HG03108 (cell line): ENCODE results near the gene EGR4.
"Not testable (repeated sequence)": the region's sequence is repeated elsewhere in the genome, so short reads cannot be mapped to it uniquely, and the experiment has no call there.

Source experiments
- ATAC-seq: cut with Tn5 transposase; IDR thresholded peaks from one replicate; pipeline ENCODE4 v1.9.1; 2021; ENCODE audit warnings: moderate library complexity; ENCODE audit not compliant: unreplicated experiment

The EGR4 gene

DNA sequence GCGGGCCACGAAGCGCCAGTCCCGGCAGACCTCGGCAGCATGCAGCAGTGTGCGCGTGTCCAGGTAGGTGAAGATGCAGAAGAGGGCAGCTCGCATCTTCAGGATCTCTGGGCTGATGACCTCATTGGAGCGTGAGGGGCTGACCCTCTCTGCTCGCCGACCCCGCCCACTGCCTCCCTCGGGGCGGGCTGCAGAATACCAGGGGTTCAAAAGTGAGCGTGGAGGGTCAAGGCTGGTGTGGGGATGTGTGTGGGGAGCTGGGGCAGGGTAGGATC lies 29.1 kb downstream of the EGR4 start:
- ATAC-seq: no peak

DNA sequence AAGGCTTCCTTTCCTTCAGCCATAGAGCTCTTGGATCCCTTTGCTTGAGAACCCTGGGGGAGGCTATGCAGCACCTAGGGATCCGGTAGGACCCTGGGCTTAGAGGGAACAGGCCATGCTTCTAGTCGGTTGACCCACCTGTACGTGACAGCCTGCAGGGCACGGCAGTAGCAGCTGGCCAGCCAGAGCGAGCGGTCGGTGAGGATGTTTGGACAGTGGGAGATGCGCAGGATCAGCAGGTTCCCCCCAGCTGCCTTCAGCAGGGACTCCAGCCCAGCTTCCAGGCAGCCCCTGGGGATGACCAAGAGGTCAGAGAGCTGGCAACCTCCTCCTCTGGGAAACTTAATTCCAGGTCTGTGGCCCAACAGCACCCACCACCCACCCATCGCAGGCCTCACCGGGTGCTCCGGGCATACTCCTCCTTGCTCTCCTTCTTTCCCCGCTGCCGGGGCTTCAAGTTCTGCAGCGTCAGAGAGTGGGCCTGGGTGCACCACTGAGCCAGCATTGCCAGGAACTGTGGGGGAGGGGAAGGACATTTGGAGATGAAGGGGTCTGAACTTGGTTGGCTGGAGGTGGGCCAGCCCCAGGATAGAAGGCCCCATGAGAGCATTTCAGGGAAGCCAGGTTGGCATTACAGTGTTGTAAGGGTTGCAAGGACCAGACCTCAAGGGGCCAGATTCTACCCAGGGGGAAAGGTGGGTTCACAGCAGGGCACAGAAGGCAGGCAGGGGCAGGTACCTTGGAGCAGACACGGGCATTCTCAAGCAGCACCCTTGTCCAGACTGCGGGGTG lies 29.6 kb downstream of the EGR4 start:
- no peak for ATAC-seq

DNA sequence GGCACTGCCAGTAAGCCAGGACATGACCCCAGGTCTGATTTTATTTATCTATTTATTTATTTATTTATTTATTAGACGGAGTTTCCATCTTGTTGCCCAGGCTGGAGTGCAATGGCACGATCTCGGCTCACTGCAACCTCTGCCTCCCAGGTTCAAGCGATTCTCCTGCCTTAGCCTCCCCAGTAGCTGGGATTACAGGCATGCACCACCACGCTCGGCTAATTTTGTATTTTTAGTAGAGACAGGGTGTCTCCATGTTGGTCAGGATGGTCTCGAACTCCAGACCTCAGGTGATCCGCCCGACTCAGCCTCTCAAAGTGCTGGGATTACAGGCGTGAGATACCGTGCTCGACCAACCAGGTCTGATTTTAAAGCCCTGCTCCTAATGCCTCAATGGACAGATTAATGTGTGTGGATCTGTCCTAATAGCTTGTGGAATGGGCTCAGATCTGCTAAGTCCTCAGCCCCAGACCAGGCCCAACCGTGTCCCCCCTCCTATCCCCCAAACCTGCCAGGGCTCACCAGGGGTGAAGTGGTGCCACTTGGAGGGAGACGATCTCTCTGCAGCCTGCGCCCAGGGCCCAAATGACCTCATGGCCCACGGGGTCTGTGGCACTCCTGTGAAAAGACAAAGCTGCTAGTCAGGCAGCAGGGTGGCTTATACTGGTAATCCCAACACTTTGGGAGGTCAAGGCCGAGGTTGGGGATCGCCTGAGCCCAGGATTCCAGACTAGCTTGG lies 30.5 kb downstream of the EGR4 start:
- not testable (repeated sequence) for ATAC-seq

DNA sequence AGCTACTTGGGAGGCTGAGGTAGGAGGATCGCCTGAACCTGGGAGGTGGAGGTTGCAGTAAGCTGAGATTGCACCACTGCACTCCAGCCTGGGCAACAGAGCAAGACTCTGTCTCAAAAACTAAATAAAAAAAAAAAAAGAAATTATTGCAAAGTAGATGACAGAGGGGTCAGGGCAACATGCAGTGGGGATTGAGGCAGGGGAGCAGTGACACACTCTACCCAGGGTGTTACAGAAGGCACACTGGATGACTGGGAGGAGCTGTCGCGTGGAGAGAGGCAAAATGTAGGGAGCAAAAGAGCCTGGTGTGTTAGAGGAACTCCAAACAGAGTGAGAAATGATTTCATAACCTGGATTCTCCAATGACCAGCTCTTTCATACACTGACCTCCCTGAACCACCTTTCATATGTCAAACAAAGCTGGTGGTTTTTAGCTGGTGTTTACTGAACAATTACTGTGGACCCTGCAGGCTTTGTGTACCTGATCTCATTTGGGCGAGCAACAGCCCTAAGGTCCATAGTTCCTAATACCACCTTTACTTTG lies 31.2 kb downstream of the EGR4 start:
- ATAC-seq: no peak

DNA sequence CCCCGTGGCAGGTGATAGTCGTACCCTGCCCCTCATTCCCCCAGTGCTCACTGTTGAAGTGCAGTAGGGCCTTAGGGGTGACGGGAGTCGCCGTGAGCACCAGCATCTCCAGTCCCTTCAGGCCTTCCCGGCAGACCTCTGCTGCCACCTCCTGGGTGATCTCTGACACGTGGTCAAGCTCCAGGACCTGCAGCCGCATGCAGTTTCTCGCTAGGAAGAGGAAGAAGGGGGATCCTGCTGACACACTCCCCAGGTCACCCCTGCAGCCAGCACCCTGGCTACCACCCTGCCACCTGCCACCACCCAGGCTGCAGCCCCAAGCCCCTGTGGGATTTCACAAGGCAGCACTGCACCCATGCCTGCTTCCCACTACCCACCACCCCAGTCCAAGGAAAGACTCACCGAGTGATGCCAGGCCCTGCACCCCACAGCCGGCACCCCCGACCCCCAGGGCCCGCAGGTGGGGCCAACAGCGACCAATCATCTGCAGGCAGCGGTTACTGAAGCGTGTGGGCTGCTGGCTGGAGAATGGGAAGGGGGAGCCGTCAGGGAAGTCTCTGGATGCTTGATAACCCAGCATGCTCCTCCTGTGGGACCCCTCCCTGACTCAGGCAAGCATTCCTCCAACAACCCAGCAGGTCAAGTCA lies 32.9 kb downstream of the EGR4 start:
- no peak for ATAC-seq

DNA sequence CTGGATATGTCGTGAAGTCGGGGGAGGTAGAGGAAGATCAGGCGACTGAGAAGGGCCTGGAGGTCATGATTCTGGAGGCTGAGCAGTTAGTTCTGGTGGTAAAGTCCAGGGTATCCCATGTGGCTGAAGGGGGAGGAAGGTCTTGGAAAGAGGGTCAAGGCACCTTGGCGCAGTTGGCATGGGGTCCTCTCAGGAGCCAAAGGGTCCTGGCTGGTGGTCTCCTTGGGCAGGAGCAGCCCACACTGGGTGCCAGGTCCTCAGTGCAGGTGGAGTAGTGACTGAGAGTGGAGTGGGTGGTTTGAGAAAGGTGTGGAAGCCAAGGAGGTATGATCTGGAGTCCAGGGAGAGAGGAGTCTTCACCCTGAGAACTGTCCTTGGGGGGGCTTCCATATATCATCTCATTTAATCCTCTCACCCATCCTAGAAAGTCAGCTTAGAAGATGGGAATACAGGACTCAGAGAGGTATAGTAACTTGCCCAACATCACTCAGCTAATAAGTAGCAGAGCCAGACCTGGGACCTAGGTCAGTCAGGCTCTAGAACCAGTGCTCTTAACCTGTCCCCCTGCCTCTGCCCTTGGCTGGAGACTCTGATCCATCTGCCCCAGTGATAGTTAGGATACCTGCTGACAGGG lies 33.5 kb downstream of the EGR4 start:
- ATAC-seq: no peak

DNA sequence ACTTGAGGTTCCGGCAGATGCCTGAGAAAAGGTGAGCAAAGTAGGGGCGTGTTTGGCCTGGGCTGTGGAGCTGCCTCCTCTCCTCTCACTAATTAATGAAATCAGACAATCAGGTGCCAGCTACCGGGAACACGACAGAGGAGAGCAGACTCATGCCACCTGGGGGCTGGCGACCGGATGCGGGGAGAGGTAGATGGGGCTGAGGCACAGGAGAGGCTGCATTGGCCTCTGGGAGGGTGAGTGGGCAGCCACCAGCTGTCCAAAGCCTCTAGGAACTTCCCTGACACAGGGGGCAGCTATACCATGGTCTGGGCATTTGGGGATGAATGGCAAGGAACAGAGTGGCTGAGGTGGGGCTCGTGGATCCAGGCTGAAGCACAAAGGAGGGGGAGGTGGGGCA lies 34.1 kb downstream of the EGR4 start:
- no peak for ATAC-seq

DNA sequence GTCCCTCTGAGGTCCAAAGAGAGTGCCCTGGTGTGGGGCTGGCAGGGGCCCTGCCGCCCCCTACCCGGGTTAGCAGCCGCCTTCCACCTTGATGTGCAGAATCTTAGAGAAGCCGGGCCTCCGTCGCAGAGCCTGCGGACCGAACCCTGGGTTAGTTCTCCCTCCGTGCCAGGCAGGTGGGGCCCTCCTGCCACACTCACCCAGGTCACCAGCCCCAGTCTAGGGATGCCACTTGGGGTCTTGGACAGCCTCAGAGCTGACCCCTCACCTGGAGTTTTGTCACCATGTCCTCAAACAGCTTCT lies 34.5 kb downstream of the EGR4 start:
- no peak for ATAC-seq

DNA sequence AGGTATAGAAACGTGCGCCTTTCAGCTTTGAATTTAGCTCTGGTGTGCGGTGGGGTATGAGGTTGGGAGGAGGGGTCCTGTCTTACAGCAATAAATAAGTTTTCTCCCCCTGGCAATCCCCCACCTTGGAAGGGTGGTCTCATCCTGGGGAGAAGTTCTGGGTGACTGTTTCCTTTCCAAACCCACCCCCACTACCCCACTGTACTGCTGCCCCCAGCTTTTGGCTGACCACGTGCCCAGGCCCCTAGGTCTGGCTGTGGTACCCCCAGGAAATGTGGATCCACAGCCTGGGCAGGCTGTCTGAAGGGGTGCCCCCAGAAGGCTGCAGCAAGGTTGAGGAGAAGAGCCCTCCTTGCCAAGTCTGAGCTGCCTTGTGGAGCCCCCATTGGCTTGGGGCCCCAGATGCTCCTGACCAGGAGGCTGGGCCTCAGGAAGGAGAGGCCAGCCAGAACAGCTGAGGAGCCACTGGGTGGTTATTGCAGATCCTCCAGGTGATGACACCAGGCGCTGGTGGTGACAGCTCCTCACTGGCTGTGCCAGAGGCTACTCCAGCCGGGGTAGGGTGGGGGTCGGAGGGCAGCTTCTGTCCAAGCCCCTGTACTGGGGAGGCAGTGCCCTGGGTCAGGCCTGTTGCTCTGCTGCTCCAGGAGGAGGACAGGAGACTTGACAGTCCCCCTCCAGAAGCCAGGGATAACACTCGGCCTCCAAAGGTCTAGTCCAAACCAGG lies 35.0 kb downstream of the EGR4 start:
- ATAC-seq: no peak

DNA sequence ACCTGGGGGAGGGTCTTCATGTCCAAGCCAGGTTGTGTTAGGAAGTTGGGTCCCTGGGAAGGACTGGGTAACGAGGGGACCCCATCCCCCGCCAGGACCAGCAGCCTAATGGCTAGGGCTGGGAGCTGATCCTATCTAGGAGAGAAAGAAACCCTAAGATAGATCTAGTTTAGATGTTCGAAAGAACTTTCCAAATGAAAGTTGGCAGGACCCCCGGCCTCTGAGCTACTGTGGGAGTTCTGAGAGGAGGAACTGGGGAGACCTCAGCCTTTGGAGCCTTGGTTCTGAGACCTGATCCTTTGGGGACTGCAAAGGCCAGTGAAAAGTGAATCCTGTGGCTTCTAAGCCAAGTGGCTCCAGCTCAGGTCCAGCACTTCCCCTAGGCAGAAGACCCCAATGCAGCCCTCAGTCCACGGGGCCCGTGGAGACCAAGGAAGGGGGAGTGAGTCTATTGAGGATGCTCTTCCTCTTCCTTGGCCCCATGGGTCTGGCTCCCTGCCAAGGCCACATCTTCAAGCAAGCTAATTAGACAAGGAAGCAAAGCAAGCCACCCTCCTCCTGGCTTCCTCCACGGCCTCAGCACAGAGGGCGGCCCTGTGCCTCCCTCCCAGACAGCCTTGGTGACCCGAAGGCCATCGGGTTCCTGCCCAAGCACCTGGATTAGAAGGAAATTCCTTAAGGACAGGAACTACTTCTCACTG lies 35.8 kb downstream of the EGR4 start:
- ATAC-seq: no peak

DNA sequence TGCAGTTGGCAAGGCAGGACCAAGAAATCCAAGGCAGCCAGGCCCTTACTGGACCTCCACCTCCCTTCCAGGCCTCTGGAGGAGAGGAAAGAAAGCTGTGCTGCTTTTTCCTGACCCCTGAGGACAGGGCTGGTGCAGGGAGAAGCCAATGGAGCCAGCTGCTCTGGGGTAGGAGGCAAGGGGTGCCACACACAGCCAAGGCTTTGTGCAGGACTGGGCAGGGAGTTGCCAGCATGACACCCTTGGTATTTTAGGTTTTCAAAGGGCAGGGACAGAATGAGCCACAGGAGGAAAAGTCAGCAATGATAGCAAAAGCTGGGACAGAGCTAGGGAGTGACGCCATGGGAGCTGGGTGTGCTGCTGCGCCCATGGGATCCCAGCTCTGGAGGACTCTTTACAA lies 36.3 kb downstream of the EGR4 start:
- no peak for ATAC-seq

DNA sequence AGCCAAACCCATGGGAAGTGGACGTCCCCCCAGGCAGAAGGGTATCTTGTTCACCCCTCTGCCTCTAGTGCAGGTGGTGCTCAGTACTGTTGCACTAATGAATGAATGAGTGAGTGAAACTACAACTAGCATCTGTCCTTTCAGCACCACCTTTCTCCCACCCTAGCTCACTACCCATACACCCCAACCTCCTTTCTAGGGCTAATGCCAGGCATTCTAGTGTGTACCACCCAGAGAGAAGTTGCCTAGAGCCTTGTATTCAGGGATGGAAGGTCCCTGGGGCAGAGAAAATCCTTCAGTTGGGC lies 36.8 kb downstream of the EGR4 start:
- ATAC-seq: no peak

DNA sequence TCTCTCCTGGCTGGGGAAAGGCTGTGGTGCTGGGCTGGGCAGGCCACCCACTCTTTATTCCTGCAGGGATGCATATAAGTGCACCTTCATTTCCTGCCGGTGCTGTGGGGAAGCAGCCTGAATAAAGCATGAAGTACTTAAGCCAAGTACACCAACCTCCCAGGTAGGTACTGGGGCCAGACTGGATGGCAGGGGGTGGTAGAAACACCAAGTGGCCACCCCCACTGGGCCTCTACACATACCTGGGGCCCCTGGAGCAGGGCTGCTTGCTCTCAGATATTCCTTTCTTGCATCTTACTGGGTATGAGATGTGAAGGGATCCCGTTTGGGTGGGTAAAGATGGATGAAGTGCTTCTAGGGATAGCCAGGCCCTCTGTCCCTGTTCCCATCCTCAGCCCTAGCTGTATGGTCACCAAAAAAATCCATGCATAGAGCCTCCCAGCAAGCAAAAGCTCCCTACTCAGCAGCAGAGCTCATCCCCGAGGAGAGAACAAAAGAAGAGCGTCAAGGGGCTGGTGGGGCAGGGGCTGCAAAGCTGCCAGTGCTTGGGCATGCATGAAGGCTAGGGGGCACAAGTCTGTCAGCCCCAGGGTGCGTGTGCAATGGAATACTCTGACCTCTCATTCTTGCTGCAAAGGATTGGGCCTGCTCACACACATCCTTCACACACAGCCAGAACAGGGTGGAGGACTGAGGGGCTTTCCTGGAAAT lies 37.3 kb downstream of the EGR4 start:
- ATAC-seq: no peak

DNA sequence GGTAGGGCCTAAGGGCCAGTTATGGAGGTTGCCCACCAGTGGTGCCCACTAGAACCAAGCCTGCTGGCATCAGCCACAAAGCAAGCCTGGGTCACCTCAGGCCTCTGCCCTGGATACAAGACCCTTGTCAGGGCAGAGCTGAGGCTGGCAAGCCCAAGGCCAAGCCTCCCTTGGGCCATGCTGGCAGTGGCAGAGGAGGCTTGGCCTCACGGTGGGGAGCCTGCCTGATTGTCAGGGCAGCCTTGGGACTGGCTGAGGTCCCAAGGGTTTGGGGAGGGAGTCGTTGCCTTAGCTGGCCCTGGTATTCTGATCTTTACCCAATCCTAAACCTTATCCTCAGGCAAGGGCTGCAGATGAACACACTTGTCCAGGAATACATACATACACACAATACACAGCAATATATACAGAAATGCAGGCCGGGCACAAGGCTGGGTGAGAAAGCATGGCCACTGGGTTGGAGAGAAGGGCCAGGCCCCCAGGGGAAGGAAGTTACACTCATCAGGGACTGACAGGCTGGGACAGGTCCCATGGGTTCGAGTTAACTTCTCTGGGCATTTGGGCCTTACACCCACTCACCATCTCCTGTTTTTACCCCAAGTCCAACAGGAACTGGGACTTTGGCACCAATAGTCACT lies 38.2 kb downstream of the EGR4 start:
- ATAC-seq: no peak

DNA sequence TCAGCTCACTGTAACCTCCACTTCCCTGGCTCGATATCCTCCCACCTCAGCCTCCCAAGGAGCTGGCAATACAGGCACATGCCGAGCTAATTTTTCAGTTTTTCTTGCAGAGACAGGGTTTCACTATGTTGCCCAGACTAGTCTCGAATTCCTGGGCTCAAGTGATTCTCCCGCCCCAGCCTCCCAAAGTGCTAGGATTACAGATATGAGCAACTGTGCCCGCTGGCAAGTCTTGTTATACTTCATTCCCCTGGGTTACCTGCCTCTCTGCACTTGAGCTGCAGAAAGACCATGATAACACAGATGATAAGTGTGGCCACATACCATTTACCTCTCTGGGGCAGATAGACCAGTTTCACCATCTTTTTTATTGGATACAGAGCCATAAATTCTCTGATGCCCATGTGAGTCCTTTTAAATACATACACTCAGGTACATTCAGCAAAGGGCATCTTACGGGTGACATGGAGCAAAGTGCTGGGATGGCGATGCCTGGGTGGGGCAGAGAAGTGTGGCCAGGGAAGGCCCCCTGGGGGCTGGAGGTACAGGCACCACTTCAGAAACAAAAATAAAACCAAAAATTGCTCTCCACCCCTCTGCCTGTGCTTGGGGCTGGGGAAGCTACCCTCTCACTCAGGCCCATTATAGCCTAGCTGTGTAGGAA lies 38.9 kb downstream of the EGR4 start:
- no peak for ATAC-seq

DNA sequence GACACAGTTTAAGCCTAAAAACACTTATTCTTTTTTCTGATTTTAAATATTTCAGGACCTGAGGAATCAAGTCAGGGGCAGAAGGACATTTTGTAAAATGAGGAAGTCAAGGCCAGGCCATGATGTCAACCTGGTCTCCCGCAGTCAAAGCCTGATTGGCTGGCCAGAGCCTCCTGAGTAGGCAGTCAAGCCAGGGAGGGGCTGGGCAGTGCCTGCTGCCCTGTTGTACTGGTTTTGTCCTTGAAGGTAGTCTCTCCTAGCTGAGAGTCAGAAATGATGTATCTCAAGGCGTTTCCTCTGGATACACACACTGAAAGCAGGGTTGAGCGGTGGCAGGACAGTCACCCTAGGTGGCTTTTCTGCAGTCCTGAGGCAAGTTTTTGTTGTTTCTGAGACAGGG lies 39.4 kb downstream of the EGR4 start:
- ATAC-seq: no peak

DNA sequence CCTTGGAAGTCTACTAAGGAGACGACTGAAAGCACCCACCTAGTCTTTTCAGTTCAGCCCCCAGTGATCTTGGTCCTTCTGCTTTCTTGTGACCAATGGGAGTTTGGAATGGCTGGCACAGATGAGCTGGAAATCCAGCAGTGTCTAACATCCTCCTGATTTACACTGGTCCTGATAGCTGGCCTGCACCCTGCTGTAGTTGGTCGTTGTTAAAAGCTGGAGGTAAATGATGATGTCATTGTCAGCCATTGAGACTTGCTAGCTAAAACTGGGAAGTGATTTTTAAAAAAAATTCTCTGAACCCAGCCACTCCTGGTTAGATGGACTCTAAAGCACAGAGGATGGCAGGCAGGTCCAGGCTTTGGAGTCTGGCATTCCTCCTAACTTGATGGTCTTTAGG lies 39.9 kb downstream of the EGR4 start:
- no peak for ATAC-seq

DNA sequence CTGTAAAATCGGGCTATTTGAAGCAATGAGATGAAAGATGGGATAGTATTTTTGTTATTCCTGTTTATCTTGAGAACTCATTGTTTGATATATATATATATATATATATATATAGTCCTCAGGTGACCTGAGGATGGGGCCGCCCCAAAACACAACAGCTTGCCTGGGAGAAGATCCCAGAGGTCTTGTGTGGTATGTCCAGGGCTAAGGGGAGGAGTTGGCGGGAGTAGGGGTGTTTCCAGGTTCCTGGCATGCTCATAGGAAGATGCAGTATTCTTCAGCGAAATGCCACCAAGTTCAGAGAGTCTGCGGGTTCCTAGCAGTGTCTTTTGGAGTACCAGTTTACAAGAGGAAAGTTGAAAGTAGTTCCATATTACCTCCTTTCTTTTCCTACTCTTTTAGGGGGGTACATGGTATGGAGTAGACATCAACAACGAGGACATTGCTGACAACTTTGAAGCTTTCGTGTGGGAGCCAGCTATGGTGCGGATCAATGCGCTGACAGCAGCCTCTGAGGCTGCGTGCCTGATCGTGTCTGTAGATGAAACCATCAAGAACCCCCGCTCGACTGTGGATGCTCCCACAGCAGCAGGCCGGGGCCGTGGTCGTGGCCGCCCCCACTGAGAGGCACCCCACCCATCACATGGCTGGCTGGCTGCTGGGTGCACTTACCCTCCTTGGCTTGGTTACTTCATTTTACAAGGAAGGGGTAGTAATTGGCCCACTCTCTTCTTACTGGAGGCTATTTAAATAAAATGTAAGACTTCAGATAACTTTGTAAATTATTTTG lies 40.9 kb downstream of the EGR4 start:
- no peak for ATAC-seq
